DOHH2 (cell line): Measurements from ENCODE around the gene ELANE.

Experiments
- H3F3A ChIP-seq: fragments of 200-600 bp; sonication (generic), shearing (Covaris generic); 2 replicates; pipeline ENCODE4 v1.6.0; 2016; ENCODE audit warnings: antibody characterized with exemption, mild to moderate bottlenecking; ENCODE audit not compliant: control insufficient read depth, insufficient read depth
- H3K27ac ChIP-seq: fragments of 200-600 bp; sonication (generic); 2 replicates; pipeline ENCODE4 v1.5.1; 2014; ENCODE audit warnings: low read depth, mild to moderate bottlenecking, low read length, moderate library complexity
- H3K27me3 ChIP-seq: fragments of 200-600 bp; sonication (generic); 2 replicates; pipeline ENCODE4 v1.6.1; 2014; ENCODE audit warnings: mild to moderate bottlenecking, low read length, mixed read lengths; ENCODE audit not compliant: control insufficient read depth
- H3K36me3 ChIP-seq: fragments of 200-600 bp; sonication (generic); 2 replicates; pipeline ENCODE4 v1.6.1; 2014; ENCODE audit warnings: mild to moderate bottlenecking, low read length, moderate library complexity, mixed read lengths; ENCODE audit not compliant: control insufficient read depth
- H3K4me1 ChIP-seq: fragments of 200-600 bp; sonication (generic); 2 replicates; pipeline ENCODE4 v1.6.1; 2014; ENCODE audit warnings: mild to moderate bottlenecking, low read length, mixed read lengths; ENCODE audit not compliant: control insufficient read depth
- H3K4me2 ChIP-seq: fragments of 200-600 bp; sonication (generic); 2 replicates; pipeline ENCODE4 v1.6.0; 2014; ENCODE audit warnings: mild to moderate bottlenecking, low read length, moderate library complexity
- H3K4me3 ChIP-seq: fragments of 200-600 bp; sonication (generic); 2 replicates; pipeline ENCODE4 v1.5.1; 2014; ENCODE audit warnings: mild to moderate bottlenecking, low read length, mixed read lengths
- H3K79me2 ChIP-seq: fragments of 200-600 bp; sonication (generic); 2 replicates; pipeline ENCODE4 v1.6.1; 2014; ENCODE audit warnings: mild to moderate bottlenecking, low read length, mixed read lengths; ENCODE audit not compliant: control insufficient read depth
- H3K9me2 ChIP-seq: fragments of 200-600 bp; sonication (generic); replicated peaks from 2 replicates; pipeline ENCODE4 v1.6.1; 2014; ENCODE audit warnings: mild to moderate bottlenecking, low read length, mixed read lengths; ENCODE audit not compliant: control insufficient read depth
- H3K9me3 ChIP-seq: fragments of 200-600 bp; sonication (generic); 2 replicates; pipeline ENCODE4 v1.6.1; 2014; ENCODE audit warnings: antibody characterized with exemption, low read length, mixed read lengths; ENCODE audit not compliant: control insufficient read depth, insufficient read depth
- H4K20me1 ChIP-seq: fragments of 200-600 bp; sonication (generic); 2 replicates; pipeline ENCODE4 v1.6.0; 2014; ENCODE audit warnings: low read depth, mild to moderate bottlenecking, antibody characterized with exemption, low read length, moderate library complexity; ENCODE audit not compliant: control insufficient read depth, insufficient read depth
- CTCF ChIP-seq: fragments of 200-600 bp; sonication (generic); IDR thresholded peaks from one replicate; pipeline ENCODE4 v1.5.1; 2014; ENCODE audit warnings: antibody characterized with exemption, mild to moderate bottlenecking, low read depth, low read length; ENCODE audit not compliant: poor library complexity, severe bottlenecking
- EZH2phosphoT487 ChIP-seq: fragments of 200-600 bp; sonication (generic); IDR thresholded peaks from 2 replicates; pipeline ENCODE4 v1.6.1; 2017; ENCODE audit warnings: borderline replicate concordance, mild to moderate bottlenecking, antibody characterized with exemption, low read length, moderate library complexity, mixed read lengths

Gene ELANE

GRCh38 chr19:883661-884211, 31.6 kb downstream of the ELANE start:
- Histone ChIP-seq H3K36me3 (peaks cover 5% of the 10 kb centered on the region; the same call in 1 of the 2 replicates), H4K20me1 (no peaks in the 10 kb centered on the region)

GRCh38 chr19:884420-885211, 32.5 kb downstream of the ELANE start:
- no peak for TF ChIP-seq CTCF
- TF ChIP-seq EZH2phosphoT487, result no peak
- Histone ChIP-seq H3K9me2 (no peaks in the 10 kb centered on the region), H3K36me3 (peaks cover 11% of the 10 kb centered on the region), H3K4me3 (no peak overlapping the region), H3K27me3 (no peaks in the 10 kb centered on the region), H3K4me2 (no peak overlapping the region), H3K27ac (no peak overlapping the region), H3F3A (no peaks in the 10 kb centered on the region), H4K20me1 (no peaks in the 10 kb centered on the region), H3K4me1 (peaks cover 5% of the 10 kb centered on the region), H3K79me2 (no peaks in the 10 kb centered on the region), H3K9me3 (no peaks in the 10 kb centered on the region)

More at GRCh38 chr19:883661-884211, 31.6 kb downstream of the ELANE start:
- Histone ChIP-seq H3K4me1 (peaks cover 3% of the 10 kb centered on the region), H3K9me2 (no peaks in the 10 kb centered on the region), H3K4me3 (no peak overlapping the region), H3F3A (no peaks in the 10 kb centered on the region), H3K9me3 (no peaks in the 10 kb centered on the region), H3K79me2 (no peaks in the 10 kb centered on the region), H3K27ac (no peak overlapping the region), H3K27me3 (no peaks in the 10 kb centered on the region), H3K4me2 (no peak overlapping the region)
- TF ChIP-seq CTCF (no peak), EZH2phosphoT487 (no peak)

- Histone ChIP-seq H3K9me3 (no peaks in the 10 kb centered on the region), H3K4me1 (peaks cover 5% of the 10 kb centered on the region), H3K4me3 (no peak overlapping the region), H3K4me2 (no peak overlapping the region), H3K36me3 (peaks cover 16% of the 10 kb centered on the region), H3K27me3 (no peaks in the 10 kb centered on the region), H3K27ac (no peak overlapping the region), H3K79me2 (no peaks in the 10 kb centered on the region; the same call in 1 of the 2 replicates), H3F3A (no peaks in the 10 kb centered on the region), H4K20me1 (no peaks in the 10 kb centered on the region), H3K9me2 (no peaks in the 10 kb centered on the region)
- TF ChIP-seq CTCF, result no peak
- TF ChIP-seq EZH2phosphoT487, result no peak
Measured at GRCh38 chr19:885536-886224, 33.6 kb downstream of the ELANE start.
